Ureter (tissue), 1 donor: ENCODE measurements around the gene MYH10. TPM values are rescaled to one million over a fixed set of nuclear protein-coding genes. Genes with fewer than 3 reads are reported as not detected.
A peak's percentile ranks its signal among the peaks of the same experiment; 100 is the strongest.

Experiments used
- DNase-seq: peaks from one replicate; pipeline ENCODE4 v3.0.0-alpha.2; 2020; ENCODE audit warnings: low spot score
- total RNA-seq: library from RNA; stranded (reverse); gene quantifications from one replicate; pipeline ENCODE4 v1.2.4, GENCODE V29; 2023
- donor health status: DM: yes; HTN: yes; CAD: no.

The MYH10 gene
- total RNA-seq, 1 donor from 2014 or later = 30.8 TPM

DNA sequence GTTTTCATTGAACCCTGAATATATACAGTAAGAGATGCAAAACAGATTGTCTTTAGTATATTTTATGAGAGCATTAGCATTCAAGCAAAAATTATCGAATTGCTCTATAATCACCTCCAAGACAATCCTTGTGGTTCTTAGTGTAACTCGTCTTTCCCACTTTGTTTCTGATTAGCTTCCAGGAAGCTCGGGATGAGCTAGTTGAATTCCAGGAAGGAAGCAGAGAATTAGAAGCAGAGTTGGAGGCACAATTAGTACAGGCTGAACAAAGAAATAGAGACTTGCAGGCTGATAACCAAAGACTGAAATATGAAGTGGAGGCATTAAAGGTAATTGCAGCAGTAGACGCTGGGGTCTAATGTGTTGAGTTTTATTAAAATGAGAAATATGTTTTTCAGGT lies 185.0 kb downstream of the MYH10 start:
- DNase-seq = no peak

DNA sequence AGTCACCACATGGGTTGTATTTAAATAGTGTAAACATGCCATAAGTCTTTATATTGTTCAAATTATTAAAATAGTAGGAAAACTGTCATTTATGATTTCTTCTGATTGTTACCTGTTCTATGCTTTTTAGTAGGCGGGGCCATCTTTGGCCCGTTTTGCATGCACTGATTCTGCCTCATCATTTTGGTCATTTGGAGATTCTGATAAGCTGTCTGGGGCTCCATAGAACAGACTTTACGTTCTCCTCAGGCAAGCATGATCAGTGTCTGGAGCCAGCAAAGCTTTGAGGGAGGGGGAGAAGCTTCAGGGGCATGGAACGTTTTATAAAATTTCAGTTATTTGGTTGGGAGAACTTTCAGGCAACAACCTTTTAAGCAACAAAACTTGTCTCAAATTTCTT lies 186.0 kb downstream of the MYH10 start:
- no peak for DNase-seq

DNA sequence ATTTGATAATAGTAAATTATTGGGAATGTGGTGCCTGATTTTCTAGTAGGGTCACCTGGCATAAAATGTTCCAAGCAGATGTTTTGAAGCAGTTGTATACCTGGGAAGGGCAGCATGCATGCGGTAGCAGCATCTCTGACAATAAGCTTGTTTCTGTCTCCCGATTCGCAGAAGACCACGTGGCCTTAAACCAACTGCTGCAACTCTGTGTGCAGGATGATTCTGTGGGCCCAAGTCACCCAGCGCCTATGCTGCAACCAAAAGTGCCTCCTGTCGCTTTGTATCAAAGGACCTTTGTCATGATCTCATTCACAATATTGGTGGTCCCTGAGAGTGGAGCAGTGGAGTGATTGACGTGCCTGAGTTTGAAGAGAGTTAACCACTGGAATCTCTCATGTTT lies 186.8 kb downstream of the MYH10 start:
- DNase-seq = no peak

DNA sequence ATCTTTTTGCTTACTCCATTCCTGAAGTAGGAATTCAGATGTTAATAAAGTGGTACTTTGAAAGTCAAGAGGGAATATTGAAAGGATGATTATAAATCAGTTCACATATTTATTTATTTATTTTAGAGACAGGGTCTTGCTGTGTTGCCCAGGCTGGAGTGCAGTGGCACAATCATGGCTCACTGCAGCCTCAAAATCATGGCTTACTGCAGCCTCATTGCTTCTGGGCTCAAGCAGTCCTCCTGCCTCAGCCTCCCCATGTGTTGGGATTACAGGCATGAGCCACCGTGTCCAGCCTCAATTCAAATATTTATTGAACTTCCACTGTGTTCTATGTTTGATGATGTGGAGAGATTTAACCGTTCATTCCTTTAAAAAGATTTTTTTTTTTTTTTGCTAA lies 188.2 kb downstream of the MYH10 start:
- DNase-seq = no peak

DNA sequence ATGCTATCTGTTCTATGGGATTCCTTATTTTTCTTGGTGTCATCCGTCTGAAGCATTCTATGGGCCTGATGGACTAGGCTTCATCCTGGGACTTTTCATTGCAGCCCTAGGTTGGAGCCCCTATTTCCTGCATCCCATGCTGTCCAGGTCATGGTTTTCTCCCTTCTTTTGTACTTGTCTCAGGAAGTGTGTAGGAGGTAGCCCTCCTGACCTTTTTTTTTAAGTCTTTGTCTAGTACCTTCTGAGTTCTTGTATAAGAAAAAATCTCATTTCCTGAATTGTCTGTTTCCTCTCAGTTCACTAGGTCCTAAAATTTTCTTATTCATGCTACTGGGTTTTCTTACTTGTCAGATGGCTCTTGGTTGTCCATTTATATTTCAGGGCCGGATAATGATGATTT lies 188.8 kb downstream of the MYH10 start:
- no peak for DNase-seq

DNA sequence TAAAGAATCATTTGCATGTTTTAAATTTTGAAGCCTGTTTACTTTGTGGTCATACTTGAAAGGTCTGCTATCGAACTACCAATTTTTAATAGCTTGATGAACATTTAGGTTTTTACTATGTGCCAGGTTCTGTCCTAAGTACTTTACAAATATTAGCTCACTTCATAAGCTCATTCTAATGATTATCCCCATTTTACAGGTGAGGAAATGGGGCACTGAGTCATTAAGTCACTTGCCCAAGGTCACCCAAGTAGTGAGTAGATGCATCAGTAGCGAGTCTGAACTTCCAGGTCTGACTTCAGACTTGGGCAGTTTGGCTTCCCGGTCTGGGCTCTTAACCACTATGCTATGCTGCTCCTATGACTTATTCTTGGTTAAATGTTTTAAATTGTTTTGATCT lies 190.8 kb downstream of the MYH10 start:
- no peak for DNase-seq

DNA sequence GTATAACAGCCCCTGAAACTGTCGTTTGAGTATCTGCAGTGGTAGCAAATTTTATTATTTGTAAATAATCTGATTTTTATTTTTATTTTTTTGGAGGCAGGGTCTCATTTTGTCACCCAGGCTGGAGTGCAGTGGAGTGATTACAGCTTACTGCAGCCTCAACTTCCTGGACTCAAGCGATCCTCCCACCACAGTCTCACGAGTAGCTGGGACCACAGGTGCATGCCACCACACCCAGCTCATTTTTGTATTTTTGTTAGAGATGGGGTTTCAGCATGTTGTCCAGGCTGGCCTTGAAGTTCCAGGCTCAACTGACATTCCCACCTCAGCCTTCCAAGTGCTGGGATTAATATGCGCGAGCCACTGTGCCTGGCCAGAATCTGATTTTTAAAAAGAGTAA lies 192.1 kb downstream of the MYH10 start:
- no peak for DNase-seq

DNA sequence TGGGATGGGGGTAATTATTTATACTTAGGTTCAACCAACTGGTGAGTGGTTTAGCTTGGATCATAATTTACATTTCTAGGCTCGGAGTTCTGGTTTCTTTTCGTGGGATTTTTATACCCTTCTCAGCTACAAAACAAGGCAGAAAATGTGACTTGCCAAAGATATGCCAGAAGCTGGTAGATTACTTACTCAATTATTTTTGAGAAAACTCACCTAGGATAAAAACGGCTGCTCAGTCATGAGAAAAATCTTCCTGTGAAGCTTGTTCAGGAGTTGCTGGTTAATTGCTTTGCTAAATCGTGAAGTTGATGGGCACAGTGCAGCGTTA lies 193.7 kb downstream of the MYH10 start:
- DNase-seq = no peak

DNA sequence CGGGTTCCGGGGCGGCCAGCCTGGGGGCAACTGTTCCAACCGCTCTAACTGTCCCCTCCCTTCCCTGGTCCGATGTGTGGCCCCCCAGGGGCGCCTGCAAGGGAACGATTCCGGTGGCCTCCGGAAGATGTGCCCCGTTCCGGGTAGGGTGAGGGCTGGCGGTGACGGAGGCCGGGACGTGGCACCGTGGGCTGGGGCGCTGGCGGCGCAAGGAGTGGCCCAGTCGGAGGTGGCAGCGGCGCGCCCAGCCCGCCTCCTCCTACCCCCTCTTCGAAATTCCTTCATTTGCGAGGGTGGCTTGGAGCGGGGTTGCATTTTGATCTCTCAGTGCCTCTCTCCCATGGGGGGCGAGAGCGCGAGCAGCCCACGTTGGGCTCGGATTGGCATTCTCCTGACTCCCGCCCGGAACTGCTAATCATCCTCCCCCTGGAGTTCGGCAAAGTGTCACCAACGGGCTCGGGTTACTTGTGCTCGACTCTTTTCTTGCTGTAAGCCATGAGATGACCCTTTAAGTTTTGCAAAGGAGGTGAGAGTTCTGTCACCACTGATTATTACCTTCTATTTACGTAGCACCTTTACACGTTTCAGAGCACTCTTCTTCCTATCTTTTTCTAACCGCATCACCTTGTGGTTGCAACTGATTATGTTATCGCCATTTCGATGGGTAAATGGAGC lies 194.2 kb downstream of the MYH10 start:
- DNase-seq = peak; percentile 75

DNA sequence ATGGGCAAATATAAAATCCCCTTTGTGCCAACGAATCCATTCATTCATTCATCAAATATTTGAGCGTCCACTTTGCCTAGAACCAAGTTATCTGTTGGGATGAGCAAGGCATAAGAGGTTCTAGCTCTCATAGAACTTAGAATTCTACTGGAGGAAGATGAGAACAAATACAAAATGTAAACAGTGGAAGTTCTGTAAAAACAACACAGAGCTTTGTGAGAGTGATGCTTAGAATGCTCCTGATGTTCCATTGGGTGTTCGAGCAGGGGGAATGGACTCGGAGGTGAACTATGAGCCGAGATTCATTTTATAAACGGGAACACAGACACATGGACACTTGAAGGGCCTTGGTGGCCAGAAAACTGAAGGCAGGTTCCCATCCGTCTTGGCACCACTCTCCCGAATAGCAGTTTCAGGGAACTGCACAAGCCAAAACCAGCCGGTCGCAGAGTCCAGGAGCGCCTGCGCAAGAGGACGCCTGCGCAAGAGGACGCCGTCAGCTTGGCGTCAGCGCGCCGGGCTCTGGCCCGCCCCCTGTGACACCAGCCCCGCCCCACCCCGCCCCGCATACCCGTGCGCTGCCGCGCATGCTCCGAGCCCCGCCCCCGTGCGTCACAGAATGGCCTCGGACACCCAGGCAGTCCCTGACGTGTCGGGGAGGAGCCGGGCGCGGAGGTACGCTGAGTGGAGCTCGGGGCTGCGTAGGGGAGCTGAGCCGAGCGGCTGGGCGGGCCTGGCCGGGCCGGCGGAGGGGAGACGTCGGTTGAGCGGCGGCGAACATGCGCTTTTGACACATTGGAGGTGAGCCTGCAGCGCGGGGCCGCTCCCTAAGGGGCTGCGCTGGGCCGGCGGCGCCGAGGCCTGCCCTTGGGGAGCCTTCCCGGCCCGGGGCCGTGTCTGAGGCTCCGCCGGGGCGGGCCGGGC lies 195.0 kb downstream of the MYH10 start, which contains the start of gene NDEL1:
NDEL1 (plus strand) TSS at position 640 of the 924 bp plus-strand sequence. CDS start 8,388 bp downstream, outside the sequence.
- DNase-seq = peak; percentile 99

DNA sequence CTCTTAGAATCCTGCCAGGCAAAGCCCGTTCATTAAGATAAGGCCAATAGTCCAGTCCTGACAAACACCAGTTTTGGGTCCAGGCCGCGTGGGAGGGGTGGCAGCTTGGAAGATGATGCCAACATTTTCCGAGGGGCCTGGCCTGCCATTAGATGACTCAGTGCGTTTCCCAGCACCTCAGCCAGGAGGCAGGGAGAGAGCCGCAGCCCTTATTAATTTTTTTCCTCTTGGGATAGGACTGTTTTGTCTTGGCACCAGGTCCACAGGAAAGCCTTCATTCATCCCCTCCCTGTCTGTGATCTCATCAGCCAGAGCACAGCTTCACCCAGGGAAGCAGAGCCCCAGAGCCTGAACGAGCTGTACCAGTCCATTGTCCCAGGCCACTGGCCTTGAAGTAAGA lies 199.6 kb downstream of the MYH10 start:
- DNase-seq = no peak

DNA sequence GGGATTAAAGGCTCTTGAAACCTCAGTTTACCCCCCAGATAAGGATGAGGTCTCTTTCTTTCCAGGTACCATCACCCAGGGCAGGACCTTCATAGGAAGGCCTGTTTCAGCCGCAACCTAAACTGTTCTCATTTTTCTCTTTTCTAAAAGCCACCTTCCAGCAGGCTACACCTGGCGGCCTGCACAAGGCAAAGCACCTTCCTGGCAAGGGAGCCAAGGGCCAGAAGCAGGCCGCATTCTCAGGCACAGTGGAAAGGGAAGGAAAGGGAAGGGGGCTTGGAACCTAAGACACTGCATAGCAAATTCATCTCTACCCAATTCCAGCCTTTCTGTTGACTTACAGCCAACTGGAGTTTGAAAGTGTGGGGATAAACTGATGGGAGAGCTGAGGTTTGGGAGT lies 203.7 kb downstream of the MYH10 start:
- no peak for DNase-seq

DNA sequence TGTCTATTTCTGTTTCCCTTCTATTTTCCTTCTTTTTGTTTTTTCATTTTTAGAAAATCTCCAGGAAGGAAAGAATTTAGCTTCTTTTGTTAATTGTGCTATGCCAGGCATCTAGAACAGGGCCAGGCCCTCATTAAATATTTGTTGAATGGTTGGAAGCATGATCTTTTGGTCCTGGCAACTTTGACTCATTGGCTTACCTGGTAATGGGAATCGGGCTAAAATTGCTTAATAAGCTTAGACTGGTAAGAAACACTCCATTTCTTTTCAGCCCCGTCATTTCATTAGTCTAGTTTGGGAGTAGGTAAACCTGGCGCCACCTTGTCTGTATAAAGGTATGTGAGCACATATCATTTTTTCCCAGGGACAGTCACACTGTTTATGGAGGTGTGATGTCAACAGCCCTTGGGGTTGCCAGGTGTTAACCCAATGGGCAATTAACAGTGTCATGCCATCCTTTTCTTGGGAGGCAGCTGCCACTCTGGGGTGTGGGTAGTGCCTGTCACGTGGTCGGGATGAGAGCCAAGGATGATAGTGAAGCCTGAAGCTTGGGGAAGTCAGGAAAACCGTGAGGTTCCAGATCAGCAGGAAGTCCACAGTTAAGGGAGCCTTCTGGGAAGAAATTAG lies 204.3 kb downstream of the MYH10 start:
- DNase-seq = no peak

Other genes starting within 250 kb of the MYH10 start
- gene RPL26, start 247.5 kb downstream of the MYH10 start, total RNA-seq = 2,627 TPM
- not detected for gene RNF222, start 232.9 kb downstream of the MYH10 start, total RNA-seq
- 84.5 TPM for gene NDEL1, start 194.8 kb downstream of the MYH10 start, total RNA-seq
- not detected for gene CCDC42, start 114.1 kb upstream of the MYH10 start, total RNA-seq
- gene SPDYE4, start 127.8 kb upstream of the MYH10 start, total RNA-seq = not detected
- gene MFSD6L, start 168.6 kb upstream of the MYH10 start, total RNA-seq = 4.1 TPM
- 1.7 TPM for gene PIK3R6, start 236.9 kb upstream of the MYH10 start, total RNA-seq